8988T (cell line): ENCODE measurements around the gene CHRNG.
"Not testable (repeated sequence)": the region's sequence is repeated elsewhere in the genome, so short reads cannot be mapped to it uniquely, and the experiment has no call there.

Experiments
- DNase-seq: peaks from one replicate; pipeline ENCODE4 v3.0.0; 2011

Gene CHRNG

DNA sequence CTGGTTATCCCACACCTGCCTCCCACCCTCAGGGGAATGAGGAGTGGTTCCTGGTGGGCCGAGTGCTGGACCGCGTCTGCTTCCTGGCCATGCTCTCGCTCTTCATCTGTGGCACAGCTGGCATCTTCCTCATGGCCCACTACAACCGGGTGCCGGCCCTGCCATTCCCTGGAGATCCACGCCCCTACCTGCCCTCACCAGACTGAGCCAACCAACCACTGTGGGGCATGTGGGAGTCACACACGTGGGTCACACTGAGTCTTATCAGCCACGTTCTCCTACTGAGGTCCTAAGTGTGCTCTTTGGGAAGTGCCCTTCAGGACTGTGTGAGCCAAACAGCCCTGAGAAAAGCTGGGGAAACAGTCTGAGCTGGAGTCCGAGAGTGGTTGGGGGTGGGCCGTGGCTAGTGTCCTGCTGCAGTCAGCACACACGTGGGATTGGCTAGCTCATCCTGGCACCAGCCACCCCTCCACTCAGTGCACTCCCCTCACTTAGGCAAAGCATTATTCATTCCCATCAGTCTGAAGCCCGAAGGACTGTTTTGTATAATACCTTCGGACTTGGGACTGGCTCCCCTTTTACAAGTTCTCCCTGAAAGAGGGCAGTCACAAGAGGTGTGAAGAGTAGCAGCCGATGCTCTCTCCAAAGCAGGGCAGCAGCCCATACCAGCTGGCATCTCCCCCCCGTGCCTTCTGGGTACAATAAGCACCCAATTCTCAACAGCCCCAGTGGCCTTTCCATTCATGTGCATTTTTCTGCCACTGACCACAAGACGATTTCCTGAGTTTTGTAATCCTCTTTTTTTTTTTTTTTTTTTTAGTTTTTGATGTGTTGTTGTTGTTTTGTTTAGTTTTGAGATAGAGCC is 6.3 kb downstream of the CHRNG start:
- no peak for DNase-seq

DNA sequence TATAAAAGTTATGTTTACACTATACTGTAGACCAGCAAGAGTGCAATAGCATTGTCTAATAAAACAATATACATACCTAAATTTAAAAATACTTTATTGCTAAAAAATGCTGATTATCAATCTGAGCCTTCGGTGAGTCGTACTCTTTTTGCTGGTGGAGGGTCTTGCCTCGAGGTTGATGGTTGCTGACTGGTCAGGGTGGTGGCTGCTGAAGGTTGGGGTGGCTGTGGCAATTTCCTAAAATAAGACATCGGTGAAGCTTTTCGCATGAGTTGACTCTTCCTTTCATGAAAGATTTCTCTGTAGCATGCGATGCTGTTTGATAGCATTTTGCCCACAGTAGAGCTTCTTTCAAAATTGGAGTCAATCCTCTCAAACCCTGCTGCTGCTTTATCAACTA is 8.5 kb downstream of the CHRNG start:
- DNase-seq, result no peak

DNA sequence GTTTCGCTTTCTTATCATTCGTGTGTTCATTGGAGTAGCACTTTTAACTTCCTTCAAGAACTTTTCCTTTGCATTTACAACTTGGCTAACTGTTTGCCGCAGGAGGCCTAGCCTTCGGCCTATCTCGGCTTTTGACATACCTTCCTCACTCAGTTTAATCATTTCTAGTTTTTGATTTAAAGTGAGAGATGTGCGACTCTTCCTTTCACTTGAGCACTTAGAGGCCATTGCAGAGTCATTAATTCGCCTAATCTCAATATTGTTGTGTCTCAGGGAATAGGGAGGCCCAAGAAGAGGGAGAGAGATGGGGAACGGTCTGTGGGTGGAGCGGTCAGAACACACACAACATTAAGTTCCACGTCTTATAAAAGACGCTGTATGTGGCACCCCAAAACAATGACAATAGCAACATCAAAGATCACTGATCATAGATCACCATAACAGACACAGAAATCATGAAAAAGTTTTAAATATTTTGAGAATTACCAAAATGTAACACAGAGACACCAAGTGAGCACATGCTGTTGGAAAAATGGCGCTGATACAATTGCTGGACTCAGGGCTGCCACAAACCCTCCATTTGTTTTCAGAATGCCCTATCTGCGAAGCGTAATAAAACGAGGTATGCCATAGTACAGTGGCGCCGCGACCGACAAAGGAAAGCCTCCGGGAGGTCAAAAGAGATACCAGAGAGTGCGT is 10.3 kb downstream of the CHRNG start:
- DNase-seq, result no peak

DNA sequence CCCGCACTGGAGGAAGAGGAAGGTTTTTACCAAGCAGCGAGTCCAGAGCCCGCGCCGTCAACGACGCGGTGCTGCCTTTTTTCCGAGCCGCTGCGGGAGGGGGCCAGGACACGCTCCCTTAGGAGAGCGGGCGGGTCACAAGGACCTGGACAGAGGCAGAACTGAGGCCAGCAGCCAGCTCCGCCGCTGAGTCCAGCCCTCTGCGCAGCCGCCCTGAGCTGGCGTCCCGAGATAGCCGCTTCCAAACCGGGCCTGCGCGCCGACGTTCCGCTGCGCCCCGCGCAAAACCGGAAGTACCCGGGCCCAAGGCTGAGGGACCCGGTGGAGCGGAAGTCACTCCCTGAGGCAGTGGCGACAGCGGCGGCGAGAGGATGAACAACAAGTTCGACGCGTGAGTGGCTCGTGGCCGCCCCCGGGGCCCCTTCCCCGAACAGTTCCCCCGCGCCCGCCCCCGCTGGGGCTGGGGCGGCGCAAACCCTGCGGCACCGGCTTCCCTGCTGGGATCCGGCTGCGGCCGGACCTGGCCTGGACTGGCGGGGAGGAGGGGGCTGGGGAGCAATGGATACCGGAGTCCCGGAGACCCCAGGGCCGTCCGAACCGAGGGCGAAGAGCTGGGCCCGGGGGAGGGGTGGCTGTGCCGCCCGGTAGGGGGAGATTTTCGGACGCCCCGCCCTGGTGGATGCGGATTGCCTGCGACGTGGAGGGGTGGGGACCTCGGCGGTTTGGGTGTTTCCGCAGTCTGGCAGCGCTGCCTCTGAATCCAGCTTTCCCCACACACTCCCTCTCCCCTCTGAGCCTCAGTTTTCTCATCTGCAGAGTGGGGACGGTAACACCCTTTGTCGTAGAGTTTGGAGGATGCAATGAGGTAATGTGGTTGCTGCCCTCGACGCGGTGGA is 11.1 kb downstream of the CHRNG start, which contains the start of the genes EIF4E2 and TIGD1:
TSS of gene EIF4E2 (plus strand) at position 336 of the 896 bp plus-strand sequence. CDS start at position 372, 36 bp downstream.
TSS of gene TIGD1 (minus strand) at position 204 of the 896 bp plus-strand sequence. CDS start 675 bp downstream, outside the sequence.
- peak; percentile 98 for DNase-seq

DNA sequence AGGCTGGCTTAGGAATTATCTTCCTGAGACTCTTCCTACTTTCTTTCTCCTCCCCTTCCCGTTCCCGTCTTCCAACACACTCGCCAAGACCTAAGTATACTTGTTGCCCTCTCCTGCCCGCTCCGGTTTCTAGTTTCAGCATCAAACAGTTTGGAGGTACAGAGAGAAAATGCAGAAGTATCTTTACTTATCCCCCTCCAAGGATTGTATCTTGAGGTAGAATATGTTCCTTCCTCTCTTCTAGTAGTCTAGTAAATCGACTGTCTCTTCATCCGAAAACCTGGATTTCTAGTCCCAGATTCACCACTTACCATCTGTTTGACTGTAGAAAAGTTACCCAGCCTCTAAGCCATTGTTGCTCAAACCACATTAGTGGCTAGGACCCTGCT is 11.8 kb downstream of the CHRNG start:
- no peak for DNase-seq

DNA sequence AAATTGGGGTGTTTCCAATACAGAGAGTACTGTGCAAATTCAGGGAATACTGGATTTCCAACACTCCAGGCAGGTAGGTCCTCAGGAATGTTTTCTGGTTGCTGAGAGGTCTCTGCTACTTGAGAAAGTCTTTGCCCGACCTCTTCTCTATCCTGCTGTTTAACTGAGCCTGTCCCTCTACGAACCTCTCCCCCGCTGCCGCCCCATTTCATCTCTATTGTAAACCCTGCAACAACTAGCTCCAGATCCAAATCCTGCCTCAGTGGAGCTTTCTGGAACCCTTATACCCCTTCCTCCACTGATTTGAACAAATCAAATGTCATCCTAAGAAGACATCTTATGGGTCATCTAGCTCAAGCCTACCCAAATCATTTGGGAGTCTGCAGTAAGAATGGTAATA is 12.3 kb downstream of the CHRNG start:
- DNase-seq, result no peak

DNA sequence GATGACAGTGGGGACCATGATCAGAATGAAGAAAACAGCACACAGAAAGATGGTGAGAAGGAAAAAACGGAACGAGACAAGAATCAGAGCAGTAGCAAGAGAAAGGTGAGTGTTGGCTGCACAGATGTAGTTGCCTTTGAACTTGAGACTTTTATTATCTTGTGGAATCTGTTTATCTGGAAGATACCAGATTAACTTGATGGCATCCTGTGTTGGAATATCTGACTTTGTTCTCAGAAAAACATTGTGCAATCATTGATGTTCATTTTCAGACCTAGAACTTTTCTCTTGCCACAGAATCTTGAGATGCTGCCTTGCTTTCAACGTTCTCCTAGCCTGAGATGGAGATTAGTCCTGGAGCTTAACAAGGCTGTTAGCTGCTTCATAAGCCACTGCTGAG is 16.9 kb downstream of the CHRNG start:
- no peak for DNase-seq

DNA sequence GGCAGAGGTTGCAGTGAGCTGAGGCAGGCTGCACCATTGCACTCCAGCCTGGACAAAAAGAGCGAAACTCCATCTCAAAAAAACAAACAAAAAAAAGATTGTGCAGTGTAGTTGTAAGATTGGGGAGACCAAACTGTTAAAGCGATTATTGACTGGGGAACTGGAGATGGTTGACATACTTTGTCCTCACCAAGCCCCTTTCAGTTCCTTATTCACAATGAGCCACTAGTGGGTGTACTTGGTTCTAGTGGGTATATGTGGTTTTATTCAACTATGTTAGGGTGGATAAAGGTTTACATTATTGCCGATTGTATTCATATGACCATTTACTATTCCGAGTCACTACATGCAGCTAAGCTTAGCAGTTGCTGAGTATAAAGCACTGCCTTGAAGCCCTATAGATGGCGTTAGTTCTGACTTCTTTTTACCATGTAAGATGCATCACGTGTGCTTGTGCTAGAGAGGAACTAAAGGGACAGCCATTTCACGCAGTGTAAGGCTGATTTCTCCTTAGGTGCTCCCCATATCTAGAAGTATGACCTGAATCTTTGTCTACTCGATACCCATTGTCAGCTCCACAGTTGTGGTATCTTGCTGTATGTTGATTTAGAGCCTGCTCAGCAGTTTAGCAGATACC is 23.1 kb downstream of the CHRNG start:
- no peak for DNase-seq

DNA sequence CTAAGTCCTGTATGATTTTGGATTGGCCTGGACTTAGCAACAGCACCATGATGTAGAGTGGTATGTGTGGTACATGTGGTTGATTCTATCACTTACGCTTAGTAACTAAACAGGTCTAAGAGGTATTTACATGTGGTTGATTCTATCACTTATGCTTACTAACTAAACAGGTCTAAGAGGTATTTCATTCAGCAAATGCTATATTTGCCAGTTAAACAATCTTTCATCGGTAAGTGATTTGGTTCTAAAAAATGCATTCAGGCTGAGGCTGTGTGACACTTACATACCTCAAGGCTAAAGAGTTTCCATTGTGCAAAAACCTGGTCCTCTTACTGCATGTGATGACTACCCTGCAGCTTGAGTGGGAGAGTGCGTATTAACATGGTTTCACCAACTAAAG is 24.1 kb downstream of the CHRNG start:
- DNase-seq, result no peak

DNA sequence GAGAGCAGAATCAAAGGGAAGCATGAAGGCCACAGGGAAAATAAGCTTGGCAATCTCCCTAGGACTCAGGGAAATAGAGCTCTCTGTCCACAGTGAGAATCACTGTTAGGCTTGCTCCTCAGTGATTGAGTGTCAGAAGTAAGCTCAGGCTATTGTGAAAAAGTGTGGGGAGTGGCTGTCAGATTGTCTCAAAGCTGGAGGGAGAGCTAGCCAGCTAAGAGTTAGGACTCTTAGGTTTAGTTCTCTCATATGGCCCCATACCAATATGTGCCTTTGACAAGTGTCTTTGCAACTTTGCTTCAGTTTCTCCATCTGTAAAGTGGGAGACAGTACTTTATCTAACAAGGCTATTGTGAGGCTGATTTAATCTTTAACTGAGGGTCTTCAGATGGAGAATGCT is 28.2 kb downstream of the CHRNG start:
- DNase-seq, result no peak

DNA sequence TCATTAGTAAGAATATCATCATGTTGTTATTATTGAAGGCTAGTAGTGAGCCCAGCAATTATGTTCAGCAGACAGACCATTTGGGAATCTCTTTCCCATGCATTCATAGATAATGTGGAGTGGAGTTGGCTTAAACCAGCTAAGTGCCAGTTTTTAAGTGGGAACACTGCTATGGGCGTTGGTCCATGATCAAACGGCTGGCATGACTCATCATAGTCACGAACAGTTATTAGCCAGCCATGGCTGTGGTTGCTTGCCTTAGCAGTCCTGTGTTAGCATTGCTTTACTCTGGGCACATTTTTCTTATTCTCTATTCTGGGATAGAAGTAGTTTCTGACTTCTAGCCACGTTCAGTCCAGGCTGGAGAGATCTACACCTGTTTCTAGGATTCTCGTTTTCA is 28.7 kb downstream of the CHRNG start:
- DNase-seq, result no peak

DNA sequence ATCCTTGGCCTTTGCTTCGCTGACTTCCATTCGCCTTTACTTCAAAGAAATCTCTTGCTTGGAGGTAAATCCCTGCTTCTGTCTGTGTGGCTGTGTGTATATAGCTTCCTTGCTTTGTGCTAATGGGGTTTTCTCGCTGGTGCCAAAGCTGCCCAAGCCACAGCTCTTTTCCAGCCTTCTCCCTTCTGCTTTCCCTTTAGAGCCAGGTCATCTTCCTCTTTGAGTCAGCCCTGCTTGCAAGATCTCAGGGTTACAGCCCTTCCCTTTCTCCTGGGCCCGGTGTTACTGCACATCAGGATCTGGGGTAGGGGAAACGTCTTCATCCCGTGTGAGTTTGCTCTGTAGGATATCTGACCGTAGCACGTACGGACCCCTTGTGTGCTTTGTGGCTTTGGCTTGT is 30.0 kb downstream of the CHRNG start:
- DNase-seq, result no peak

DNA sequence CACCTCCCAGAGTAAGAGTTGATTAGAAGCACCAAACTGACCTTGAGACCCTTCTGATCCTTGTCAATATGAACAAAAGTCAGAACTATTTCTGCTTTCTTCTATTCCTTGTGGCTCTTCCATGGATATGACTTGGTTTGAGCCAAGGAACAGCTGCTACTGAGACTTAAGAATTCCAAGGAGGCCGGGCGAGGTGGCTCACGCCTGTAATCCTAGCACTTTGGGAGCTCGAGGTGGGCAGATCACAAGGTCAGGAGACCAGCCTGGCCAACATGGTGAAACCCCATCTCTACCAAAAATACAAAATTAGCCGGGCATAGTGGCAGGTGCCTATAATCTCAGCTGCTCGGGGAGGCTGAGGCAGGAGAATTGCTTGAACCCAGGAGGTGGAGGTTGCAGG is 31.0 kb downstream of the CHRNG start:
- DNase-seq, result not testable (repeated sequence)

DNA sequence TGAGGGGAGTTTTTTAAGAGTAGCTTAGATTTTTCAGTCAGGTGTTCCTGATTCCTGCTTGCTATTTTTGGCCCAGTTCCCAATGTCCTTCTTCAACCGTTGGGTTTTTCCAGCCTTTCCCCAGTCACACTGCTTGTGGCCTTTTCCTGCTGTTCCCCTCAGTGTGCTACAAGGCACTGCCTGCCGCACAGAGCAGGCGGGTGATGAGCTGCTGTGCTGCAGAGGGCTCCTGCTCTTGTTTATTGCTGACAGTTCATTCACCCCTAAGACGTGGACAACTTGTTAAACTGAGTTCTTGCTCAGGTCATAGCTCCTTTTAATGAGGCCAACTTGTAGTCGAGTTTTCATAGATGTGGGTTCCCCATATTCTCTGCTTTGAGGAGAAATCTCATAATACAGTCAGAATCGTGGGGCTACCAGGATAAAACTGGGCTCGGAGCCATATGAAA is 31.6 kb downstream of the CHRNG start:
- no peak for DNase-seq

DNA sequence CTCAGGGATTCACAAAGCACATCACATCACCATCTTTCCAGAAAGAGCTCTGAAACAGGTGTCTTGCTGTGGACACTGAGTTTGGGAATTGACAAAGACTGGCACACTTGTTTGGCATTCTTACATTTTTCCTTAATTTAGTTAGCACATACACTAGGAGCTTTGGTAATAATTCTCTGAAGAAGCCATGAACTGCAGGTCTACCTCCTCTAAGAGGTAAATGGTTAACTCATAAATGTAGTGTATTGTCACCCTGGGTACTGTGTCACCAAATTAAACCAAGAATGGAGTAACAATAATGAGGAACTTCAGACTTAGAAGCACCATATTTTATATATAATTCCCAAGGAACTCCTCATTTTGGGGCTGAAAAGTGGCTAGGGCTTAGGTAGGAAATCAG is 33.5 kb downstream of the CHRNG start:
- no peak for DNase-seq

DNA sequence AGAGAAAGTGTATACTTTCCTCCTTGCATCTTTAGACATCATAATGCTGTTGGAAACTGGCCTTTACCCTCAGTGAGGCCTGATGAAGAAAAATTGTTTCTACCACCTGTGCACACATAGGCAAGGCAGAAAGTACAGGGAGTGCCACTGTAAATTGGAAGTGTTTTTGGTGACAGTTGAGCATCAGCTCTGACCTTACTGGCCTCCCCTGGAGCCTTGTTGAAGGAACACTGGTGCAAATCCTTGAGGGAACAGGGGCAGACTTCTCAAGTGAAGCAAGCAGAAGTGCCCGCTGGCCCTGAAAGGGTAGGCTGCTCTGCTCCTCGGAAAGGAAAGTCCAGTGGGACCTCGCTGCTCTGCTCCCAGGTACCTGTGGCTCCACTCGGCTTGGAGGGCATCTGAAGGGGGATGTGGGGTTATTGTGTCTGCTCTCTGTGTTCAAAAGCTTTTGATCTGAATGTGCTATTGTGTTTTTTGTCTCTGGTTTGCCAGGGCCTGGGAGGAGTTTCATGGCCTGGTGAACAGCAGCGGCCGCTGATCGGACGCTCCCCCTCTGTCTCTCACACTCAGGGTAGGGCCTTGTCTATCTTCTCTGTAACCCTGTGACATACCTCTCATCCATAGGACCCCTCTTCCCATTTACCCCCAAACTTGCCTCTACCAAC is 34.4 kb downstream of the CHRNG start:
- no peak for DNase-seq

DNA sequence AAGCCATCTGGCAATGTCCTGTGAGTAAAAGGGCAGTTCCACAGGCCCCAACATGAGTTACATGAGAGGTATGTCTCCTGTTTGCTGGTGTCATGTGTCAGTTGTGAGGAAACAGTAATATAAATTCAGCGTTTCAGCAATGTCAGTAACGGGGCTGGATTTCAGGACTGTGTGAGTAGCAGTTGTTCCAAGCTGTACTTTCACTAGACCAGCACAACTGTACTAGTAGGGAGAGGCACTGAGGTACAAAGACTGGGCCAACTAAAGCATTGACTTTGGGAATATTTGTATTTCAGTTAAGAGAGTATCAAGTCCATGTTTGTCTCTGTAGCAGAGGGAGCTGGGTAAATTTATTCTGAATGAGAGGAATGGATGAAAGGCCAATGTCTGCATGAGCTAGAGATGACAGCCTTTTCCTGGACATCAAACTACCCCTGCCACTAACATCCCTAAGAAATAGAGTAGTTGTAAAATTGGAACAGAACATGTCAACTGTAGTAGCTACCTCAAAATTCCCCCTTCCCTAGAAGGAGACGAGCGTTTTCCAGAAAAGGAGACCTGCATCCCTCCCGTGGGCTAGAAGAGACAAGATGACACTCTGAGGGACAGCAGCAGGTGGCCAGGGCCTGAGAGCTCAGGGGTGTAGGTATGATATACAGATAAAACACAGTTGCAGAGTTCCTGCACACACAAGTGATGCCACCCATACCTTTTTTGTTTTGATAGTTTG is 35.3 kb downstream of the CHRNG start:
- no peak for DNase-seq

DNA sequence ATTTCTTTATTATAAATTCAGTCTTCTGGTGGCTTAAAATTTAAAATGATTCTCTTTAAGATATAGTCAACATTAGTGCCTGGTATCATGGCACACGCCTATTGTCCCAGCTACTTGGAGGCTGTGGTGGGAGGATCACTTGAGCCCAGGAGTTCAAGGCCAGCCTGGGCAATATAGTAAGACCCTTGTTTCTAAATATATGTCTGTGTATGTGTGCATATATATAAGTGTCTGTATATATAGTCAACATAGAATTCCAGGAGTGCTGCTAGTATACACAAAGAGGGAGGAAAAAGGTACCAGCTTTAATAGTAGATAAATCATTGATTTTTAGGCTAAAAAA is 35.9 kb downstream of the CHRNG start:
- DNase-seq, result no peak

DNA sequence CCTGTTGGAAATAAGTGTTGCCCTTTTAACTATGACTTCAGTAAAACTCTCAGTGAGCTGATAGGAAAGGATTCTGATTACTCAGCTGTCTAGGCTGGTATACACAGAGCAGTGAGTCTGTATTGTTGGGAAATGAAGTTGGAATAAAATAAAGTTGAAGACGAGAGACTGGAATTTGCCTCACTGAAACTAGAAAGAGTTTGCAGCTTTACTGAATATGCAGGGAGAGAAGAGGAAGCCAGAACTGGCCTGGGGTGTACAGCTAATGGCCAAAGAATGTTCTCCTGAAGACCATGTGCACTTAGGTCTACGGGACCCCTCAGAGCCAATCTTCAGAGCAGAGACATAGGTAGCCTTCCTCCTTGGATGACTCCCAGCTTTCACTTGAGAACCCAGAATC is 37.5 kb downstream of the CHRNG start:
- DNase-seq, result no peak

DNA sequence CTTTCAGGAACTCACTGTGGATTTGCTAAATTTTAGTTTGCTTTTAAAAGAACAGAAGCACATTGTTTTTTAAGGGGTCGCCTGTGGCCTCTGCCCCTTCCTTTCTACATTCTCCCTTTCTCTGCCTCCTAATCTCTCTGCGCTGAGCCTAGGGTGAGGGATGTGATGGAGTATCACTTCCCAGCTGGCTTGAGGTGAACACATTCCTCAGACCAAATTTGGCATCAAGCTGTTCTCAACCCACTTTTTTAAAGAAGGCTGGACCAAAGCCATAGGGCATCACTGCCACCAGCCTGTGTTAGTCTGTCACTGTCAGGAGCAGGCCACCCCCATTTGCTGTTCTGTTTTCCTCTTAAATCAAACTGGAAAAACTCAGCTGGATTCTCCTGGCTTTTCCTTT is 38.3 kb downstream of the CHRNG start:
- DNase-seq, result no peak

DNA sequence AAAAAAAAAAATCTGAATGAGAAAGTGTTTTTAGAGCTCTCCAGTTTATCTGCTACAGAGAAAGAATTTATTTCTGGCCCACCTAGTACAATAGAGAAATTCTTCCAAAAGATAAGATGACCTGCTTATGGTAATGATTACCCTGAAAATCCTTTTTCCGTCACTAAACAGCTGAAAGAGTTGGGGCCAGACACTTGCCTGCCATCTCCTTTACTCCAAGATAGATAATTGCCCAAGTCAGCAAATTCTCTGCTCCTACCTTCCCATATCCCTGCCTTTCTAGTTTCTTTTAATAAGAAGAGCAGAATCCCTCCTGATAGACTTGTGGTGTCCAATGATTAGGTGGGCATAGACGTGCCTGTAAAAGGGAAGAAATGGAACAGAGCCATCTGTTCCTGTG is 39.1 kb downstream of the CHRNG start:
- DNase-seq, result no peak

DNA sequence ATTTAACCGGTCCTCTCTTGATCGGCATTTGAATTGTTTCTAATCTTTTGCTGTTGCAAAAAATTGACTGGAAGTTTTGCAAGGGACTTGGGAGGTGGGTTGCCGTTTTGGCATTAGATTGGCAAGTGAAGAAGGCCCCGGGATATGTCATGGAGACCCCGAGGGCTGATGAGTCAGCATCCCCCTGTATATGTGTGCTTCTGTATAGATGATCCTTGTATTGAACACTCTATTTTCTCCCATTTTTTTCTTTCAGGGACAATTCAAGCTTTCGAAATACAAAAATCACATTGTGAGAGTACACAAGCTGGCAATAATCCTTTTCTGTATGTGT is 41.1 kb downstream of the CHRNG start:
- no peak for DNase-seq
